Naive thymus-derived CD4-positive, alpha-beta T cell (primary cell): ENCODE results near the gene FBXO8. TPM values are rescaled to one million over a fixed set of nuclear protein-coding genes. Genes with fewer than 3 reads are reported as not detected.

Experiments used
- ATAC-seq: fragments of 150-1000 bp; cut with Tn5 transposase; 2 replicates; pipeline ENCODE4 v1.10.0; 2021; ENCODE audit warnings: mild to moderate bottlenecking, moderate library complexity
- CTCF ChIA-PET: fragments of 350-600 bp; sonication (Branson Sonifier 250); formaldehyde crosslinking; loops from one replicate; lab custom pipeline; 2021; ENCODE audit warnings: antibody characterized with exemption; lab: Charles Lee
- POLR2A ChIA-PET: fragments of 350-600 bp; sonication (Branson Sonifier 250); formaldehyde crosslinking; loops from one replicate; lab custom pipeline; 2021; ENCODE audit warnings: antibody characterized with exemption, inconsistent platforms; lab: Charles Lee
- DNase-seq, 9 donors: peaks; one replicate each; pipeline versions ENCODE4 v3.0.0 to v3.0.0-alpha.2; 2020 to 2022; ENCODE audit warnings: mixed read lengths in 1 of 9
- H3K27ac ChIP-seq: one replicate; pipeline ENCODE4 v1.7.0; 2013; ENCODE audit warnings: mild to moderate bottlenecking, low read depth, low read length, moderate library complexity
- H3K27me3 ChIP-seq, 2 donors: one replicate each; pipeline ENCODE4 v1.7.0; 2013; ENCODE audit warnings: low read length in 2 of 2, mild to moderate bottlenecking in 2 of 2, moderate library complexity in 2 of 2; ENCODE audit not compliant: control insufficient read depth in 2 of 2, insufficient read depth in 2 of 2
- H3K36me3 ChIP-seq, 3 experiments: 1 replicate in 2 of 3; 2 replicates in 1 of 3; pipeline ENCODE4 v1.7.0; 2013; ENCODE audit warnings: low read length in 3 of 3, mild to moderate bottlenecking in 3 of 3, moderate library complexity in 1 of 3; ENCODE audit not compliant: insufficient read depth in 3 of 3, control insufficient read depth in 2 of 3
- H3K4me1 ChIP-seq, 2 donors: one replicate each; pipeline ENCODE4 v1.7.0; 2013; ENCODE audit warnings: low read length in 2 of 2, mild to moderate bottlenecking in 2 of 2, moderate library complexity in 1 of 2; ENCODE audit not compliant: control insufficient read depth in 2 of 2, insufficient read depth in 2 of 2
- H3K4me3 ChIP-seq: 2 replicates; pipeline ENCODE4 v1.7.0; 2013; ENCODE audit warnings: mild to moderate bottlenecking, low read length
- H3K9me3 ChIP-seq, 3 experiments: 1 replicate in 2 of 3; 2 replicates in 1 of 3; pipeline ENCODE4 v1.7.0; 2013; ENCODE audit warnings: low read length in 3 of 3; ENCODE audit not compliant: control insufficient read depth in 2 of 3
- H3K27ac Mint-ChIP-seq, 9 donors: one replicate each; pipeline ENCODE4 v1.8.0; 2020 to 2022; ENCODE audit warnings: mixed read lengths in 9 of 9, mild to moderate bottlenecking in 8 of 9, moderate library complexity in 5 of 9, inconsistent platforms in 2 of 9
- H3K27me3 Mint-ChIP-seq, 5 donors: one replicate each; pipeline ENCODE4 v1.8.0; 2021 to 2022; ENCODE audit warnings: mixed read lengths in 5 of 5, mild to moderate bottlenecking in 1 of 5
- H3K36me3 Mint-ChIP-seq, 5 donors: one replicate each; pipeline ENCODE4 v1.8.0; 2020 to 2022; ENCODE audit warnings: mixed read lengths in 5 of 5, mild to moderate bottlenecking in 3 of 5, inconsistent platforms in 1 of 5
- H3K4me1 Mint-ChIP-seq, 7 donors: one replicate each; pipeline ENCODE4 v1.8.0; 2020 to 2022; ENCODE audit warnings: mixed read lengths in 7 of 7, mild to moderate bottlenecking in 3 of 7, inconsistent platforms in 1 of 7
- H3K4me3 Mint-ChIP-seq, 10 donors: one replicate each; pipeline ENCODE4 v1.8.0; 2020 to 2022; ENCODE audit warnings: mild to moderate bottlenecking in 10 of 10, mixed read lengths in 10 of 10, moderate library complexity in 6 of 10, inconsistent platforms in 2 of 10
- H3K9me3 Mint-ChIP-seq, 11 donors: one replicate each; pipeline ENCODE4 v1.8.0; 2020 to 2022; ENCODE audit warnings: mixed read lengths in 11 of 11, mild to moderate bottlenecking in 4 of 11, inconsistent platforms in 1 of 11, moderate library complexity in 1 of 11
- intact Hi-C, 2 donors: fragments of 100-400 bp; cut with micrococcal nuclease; formaldehyde crosslinking; loops; one replicate each; pipeline ENCODE4 v1.15.1; 2023
- polyA plus RNA-seq, 2 donors: library from polyadenylated mRNA; unstranded; fragments of 300-500 nt; fragmentation: Illumina TruSeq; gene quantifications; one replicate each; pipeline ENCODE4 v1.2.3, GENCODE V29; 2021
- total RNA-seq, 6 experiments: library from RNA in 5 of 6; stranded (reverse) in 5 of 6; gene quantifications; 1 replicate in 5 of 6; 2 replicates in 1 of 6; pipeline ENCODE4 v1.2.3 and lab custom pipeline; 2021 to 2026

FBXO8 gene
- total and polyA plus RNA-seq, 7 experiments from 2014 or later: 10.4 to 25.7 (median 17.3) TPM

DNA sequence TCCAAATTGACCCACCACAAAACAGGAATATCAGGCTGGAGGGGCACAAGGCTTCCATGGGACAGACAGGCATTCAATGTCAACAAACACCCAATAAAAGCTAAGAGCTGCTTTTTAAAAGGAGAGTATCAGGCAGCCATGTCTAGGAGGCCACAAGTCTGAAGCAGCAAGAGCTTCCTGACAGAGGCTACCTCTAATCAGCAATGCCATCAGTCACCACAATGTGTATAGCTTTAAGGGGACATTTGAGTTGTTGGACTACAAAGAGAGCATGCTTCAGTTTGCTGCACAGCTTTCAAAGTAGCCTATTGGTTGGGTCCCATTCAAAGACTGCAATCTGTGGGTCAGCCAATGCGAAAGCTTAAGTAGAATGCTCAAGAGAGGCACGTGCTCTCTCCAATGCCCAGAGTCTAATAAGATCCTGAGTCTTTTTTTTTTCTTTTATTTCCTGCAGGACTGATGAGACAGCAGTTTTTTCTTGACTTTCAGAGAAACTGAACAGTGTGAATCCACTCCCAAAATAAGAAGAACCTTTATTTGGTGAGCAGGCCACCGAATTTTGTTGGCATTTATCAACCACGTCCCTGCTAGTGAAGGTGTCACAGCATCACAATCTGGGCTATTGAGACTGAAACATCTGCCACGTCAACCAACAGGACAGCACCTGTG lies 92.5 kb downstream of the FBXO8 start:
- Histone ChIP-seq H3K36me3 (no peaks in the 10 kb centered on the region), H3K27me3 (no peaks in the 10 kb centered on the region), H3K9me3 (no peaks in the 10 kb centered on the region), H3K27ac (no peak overlapping the region), H3K4me1 (no peaks in the 10 kb centered on the region), H3K4me3 (no peak overlapping the region)
- ATAC-seq: no peak
- Mint-ChIP-seq H3K27me3 (peaks cover 17 to 57% (median 36%) of the 10 kb centered on the region in 5 donors), H3K9me3 (peaks cover 0 to 1% (median 0%) of the 10 kb centered on the region in 11 donors), H3K36me3 (no peaks in the 10 kb centered on the region), H3K27ac (no peak overlapping the region), H3K4me3 (no peak overlapping the region), H3K4me1 (no peaks in the 10 kb centered on the region)
- no peak for DNase-seq
- ChIA-PET CTCF (interaction anchor here (0.6 kb wide), 1 partner anchor 94 kb away, joined by 3 read pairs; no protein-coding TSS in a partner anchor), POLR2A (no interaction called here)
- intact Hi-C loops: no loop called here

DNA sequence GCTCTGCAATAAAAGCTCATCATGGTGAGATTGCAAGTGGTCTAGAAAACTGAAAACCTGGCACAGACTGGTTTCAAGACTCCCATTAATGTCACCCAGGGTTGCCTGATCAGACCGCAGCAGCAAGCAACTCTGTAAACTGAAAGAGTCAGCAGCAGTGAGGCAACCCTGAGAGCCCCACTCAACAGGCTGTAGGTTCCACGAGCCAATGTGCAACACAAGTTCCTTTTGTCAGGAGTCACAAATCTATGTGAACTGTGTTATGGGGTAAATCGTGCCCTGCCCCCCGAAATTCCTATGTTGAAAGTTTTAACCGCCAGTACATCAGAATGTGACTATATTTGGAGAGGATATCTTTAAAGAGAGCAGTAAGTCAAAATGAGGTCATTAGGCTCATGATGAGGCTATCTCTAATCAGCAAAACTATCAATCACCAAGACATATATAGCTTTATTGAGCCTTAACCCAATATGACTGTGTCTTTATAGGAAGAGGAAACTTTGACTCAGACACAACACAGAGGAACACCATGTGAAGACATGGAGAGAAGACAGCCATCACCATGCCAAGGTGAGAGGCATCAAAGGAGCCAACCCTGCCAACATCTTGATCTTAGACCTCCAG lies 94.0 kb downstream of the FBXO8 start:
- CTCF ChIA-PET: no interaction called here
- H3K27me3 Mint-ChIP-seq: peaks cover 14 to 61% (median 35%) of the 10 kb centered on the region in 5 donors

More for the DNA sequence above, 94.0 kb downstream of the FBXO8 start:
- no peak overlapping the region for H3K27ac ChIP-seq
- intact Hi-C loops: no loop called here
- no peaks in the 10 kb centered on the region for H3K9me3 ChIP-seq
- Mint-ChIP-seq H3K36me3 (no peaks in the 10 kb centered on the region), H3K9me3 (peaks cover 0 to 3% (median 0%) of the 10 kb centered on the region in 11 donors), H3K27ac (no peak overlapping the region), H3K4me1 (no peaks in the 10 kb centered on the region), H3K4me3 (no peak overlapping the region)
- no peaks in the 10 kb centered on the region for H3K27me3 ChIP-seq
- no peak overlapping the region for H3K4me3 ChIP-seq
- POLR2A ChIA-PET: no interaction called here
- no peaks in the 10 kb centered on the region for H3K36me3 ChIP-seq
- DNase-seq (no peak), ATAC-seq (no peak)
- no peaks in the 10 kb centered on the region for H3K4me1 ChIP-seq

Other genes starting within 250 kb of the FBXO8 start
- 10 to 100 TPM; 15.7 to 28.2 (median 18.1) TPM for gene CEP44, start 244 bp upstream of the FBXO8 start, total RNA-seq
- gene CEP44, start 244 bp upstream of the FBXO8 start, polyA plus RNA-seq: 1 to 10 TPM; 6.4 to 7.8 TPM
- 10 to 100 TPM in 1 of 5 experiments, 1 to 10 TPM in 4; 2.5 to 13.5 (median 4.6) TPM for gene HPGD, start 238.8 kb upstream of the FBXO8 start, total RNA-seq
- 10 to 100 TPM in 1 of 2 donors, 1 to 10 TPM in 1; 7.5 to 13.1 TPM for gene HPGD, start 238.8 kb upstream of the FBXO8 start, polyA plus RNA-seq